Activated naive CD4-positive, alpha-beta T cell treated with anti-CD3 and anti-CD28 coated beads, Interleukin-2, amount 10 ng/mL, durations not matched to agents 7 days and 5 days (primary cell): Measurements from ENCODE around the gene CRELD1.
A peak's percentile ranks its signal among the peaks of the same experiment; 100 is the strongest.
"Not testable (repeated sequence)": the region's sequence is repeated elsewhere in the genome, so short reads cannot be mapped to it uniquely, and the experiment has no call there.

Experiments used
- CTCF ChIA-PET: fragments of 350-600 bp; sonication (Branson Sonifier 250); formaldehyde crosslinking; loops from one replicate; lab custom pipeline; 2021; ENCODE audit warnings: antibody characterized with exemption; lab: Charles Lee
- DNase-seq: peaks from one replicate; pipeline ENCODE4 v3.0.0-alpha.2; 2020
- H3K27ac Mint-ChIP-seq: one replicate; pipeline ENCODE4 v1.8.0; 2021; ENCODE audit warnings: mild to moderate bottlenecking, moderate library complexity, mixed read lengths
- H3K27me3 Mint-ChIP-seq: one replicate; pipeline ENCODE4 v1.8.0; 2021; ENCODE audit warnings: mild to moderate bottlenecking, mixed read lengths
- H3K36me3 Mint-ChIP-seq: one replicate; pipeline ENCODE4 v1.8.0; 2021; ENCODE audit warnings: mixed read lengths
- H3K4me1 Mint-ChIP-seq: one replicate; pipeline ENCODE4 v1.8.0; 2021; ENCODE audit warnings: mixed read lengths
- H3K4me3 Mint-ChIP-seq: one replicate; pipeline ENCODE4 v1.8.0; 2021; ENCODE audit warnings: mild to moderate bottlenecking, moderate library complexity, mixed read lengths
- H3K9me3 Mint-ChIP-seq: one replicate; pipeline ENCODE4 v1.8.0; 2021; ENCODE audit warnings: mixed read lengths

CRELD1 gene

DNA sequence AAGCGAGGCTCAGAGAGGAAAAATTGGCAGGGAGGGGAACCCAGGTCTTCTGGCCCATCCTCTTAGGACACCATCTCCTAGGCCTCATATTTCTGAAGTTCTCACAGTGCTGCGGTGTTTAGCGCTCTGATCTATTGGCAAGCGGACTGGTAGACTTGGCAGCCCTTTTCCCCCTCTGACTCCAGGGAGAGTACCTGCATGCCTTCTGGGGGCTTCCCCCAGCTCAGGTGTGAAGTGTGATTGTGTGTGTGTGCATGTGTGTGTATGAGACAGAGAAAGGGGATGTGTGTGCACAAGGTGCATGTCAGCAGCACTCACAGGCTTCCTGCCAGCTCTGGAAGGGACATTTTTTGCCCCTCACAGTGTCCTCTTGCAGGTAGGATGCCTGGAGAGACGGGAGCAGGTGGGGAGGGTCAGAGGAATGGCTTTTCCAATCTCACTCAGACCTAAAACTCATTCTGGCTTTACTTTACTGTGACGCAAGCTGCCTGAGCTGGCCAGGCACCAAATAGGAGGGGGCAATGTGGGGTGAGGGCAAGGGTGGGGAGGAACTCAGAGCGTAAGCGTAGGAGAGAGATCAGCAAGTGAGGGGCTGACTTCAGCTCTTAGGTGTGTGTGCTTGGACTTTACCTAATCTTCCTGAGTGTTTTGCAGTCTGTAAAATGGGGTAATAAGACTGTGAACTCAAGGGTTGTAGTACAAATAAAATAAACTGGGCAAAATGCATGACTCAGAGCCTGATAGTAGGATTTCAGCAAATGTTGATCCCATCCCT, 35.0 kb upstream of the CRELD1 start:
- Mint-ChIP-seq H3K27ac (no peak overlapping the region), H3K36me3 (peaks cover 16% of the 10 kb centered on the region), H3K4me3 (no peak overlapping the region), H3K27me3 (no peaks in the 10 kb centered on the region), H3K9me3 (no peaks in the 10 kb centered on the region), H3K4me1 (peaks cover 38% of the 10 kb centered on the region)
- no peak for DNase-seq
- CTCF ChIA-PET, result no interaction called here

DNA sequence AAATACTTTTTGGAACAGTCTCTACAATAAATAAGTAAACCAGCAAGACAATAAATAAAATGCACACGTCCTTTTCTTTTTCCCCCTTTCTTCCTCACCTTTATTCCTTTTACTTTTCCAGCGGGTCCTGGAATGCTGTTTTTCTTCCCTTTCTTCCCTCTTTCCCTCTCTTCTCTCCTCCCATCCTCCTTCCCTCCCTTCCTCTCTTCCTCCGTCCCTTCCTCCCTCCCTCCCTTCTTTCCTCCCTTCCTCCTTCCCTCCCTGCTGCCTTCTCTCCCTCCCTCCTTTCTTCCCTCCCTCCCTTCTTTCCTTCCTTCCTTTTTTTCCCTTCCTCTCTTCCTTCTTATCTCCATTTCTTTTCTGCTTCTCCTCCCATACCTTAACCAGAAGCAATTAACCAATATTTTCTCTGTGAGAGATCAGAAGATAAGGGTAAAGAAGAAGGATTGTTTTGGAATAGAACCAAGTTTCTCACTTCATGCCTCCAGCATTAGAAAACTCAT, 34.3 kb upstream of the CRELD1 start:
- Mint-ChIP-seq H3K4me1 (peaks cover 36% of the 10 kb centered on the region), H3K36me3 (peaks cover 10% of the 10 kb centered on the region), H3K27ac (no peak overlapping the region), H3K4me3 (no peak overlapping the region), H3K9me3 (no peaks in the 10 kb centered on the region), H3K27me3 (no peaks in the 10 kb centered on the region)
- CTCF ChIA-PET, result no interaction called here
- no peak for DNase-seq

DNA sequence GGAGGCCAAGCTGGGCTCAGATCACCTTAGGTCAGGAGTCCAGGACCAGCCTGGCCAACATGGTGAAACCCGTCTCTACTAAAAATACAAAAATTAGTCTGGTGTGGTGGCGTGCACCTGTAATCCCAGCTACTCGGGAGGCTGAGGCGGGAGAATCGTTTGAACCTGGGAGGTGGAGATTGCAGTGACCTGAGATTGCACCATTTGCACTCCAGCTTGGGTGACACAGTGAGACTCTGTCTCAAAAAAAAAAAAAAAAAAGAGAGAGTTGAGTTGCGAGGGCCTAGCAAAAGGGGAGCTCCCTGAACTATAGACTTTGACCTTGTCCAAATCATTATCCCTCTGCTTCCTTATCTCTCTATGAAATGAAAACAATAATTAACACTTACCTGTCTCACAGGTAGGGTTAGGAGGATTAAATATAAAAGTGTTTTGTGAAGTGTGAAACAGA, 32.6 kb upstream of the CRELD1 start:
- not testable (repeated sequence) for H3K9me3 Mint-ChIP-seq, H3K27me3 Mint-ChIP-seq, H3K4me3 Mint-ChIP-seq, H3K36me3 Mint-ChIP-seq, DNase-seq, H3K27ac Mint-ChIP-seq
- CTCF ChIA-PET, result interaction anchor here (0.7 to 1.8 kb wide), 2 partner anchors 10 to 12 kb away, joined by 4 read pairs; partner anchors contain the start of gene JAGN1
- peaks cover 30% of the 10 kb centered on the region for H3K4me1 Mint-ChIP-seq

DNA sequence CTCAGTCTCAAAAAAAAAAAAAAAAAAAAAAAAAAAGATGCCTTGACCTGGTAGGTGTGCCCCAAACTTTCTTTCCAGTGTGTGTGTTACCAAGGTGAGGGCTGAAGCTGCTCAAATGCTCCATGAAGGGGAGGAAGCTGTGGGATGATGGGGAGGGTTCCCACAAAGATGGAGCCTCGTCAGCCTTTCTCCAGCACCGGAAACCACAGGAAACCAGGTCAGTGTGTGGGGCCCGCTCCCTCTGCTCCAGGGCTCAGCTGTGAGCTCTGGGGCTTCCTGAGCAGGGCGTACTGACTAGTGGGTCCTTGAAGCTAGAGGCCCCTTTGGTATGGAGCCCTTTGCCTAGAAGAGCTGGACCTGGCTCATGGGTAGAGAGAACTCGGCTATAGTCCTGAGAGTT, 31.7 kb upstream of the CRELD1 start:
- Mint-ChIP-seq H3K27me3 (peaks cover 9% of the 10 kb centered on the region), H3K4me3 (no peak overlapping the region), H3K4me1 (peaks cover 30% of the 10 kb centered on the region), H3K9me3 (no peaks in the 10 kb centered on the region), H3K36me3 (peaks cover 1% of the 10 kb centered on the region), H3K27ac (peak overlapping the region; percentile 19)
- CTCF ChIA-PET, result interaction anchor here (0.7 to 2.0 kb wide), 6 partner anchors 11 to 178 kb away, joined by 3 to 9 read pairs (median 4); partner anchors contain the start of genes IL17RC and JAGN1
- peak; percentile 41 for DNase-seq

DNA sequence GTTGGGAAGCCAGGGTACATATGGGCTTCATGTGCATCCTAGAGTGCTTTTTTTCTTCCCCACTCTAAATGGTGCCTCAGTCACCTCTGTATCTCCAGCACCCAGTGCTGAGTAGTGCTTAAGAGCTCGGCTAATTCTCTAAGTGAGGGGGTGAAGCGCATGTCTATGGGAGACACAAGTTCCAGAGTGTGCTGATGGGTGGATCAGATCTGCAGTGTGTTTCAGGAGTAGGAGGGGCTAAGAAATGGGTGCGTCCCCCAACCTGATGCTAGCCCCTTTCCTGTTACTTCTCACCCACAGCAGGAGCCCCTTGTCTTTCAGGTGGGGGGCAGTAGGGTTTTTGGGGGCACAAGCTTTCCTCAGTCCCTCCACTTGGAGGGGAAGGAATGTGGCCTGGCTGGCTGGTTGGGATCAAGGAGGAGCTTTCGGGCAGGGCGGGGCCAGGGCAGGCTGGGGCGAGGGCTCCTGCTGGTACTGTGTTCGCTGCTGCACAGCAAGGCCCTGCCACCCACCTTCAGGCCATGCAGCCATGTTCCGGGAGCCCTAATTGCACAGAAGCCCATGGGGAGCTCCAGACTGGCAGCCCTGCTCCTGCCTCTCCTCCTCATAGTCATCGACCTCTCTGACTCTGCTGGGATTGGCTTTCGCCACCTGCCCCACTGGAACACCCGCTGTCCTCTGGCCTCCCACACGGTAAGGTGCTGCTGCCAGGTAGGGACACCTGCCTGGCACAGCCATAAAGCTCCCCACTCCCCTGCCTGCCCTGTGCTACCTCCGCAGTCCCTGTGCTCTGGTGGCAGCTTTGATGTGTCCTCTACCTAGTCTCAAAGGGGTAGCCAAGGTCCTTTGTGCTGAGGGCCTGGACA, 31.0 kb upstream of the CRELD1 start, which contains the start of gene IL17RE:
TSS of gene IL17RE (plus strand) at position 477 of the 866 bp plus-strand sequence. CDS start at position 562, 85 bp downstream.
- H3K27ac Mint-ChIP-seq, result peak within 1 kb of the TSS; percentile 19
- H3K36me3 Mint-ChIP-seq, result peaks cover 1% of the 10 kb centered on the region
- CTCF ChIA-PET, result interaction anchor here (0.7 to 2.0 kb wide), 8 partner anchors 11 to 432 kb away, joined by 3 to 9 read pairs (median 4); partner anchors contain the start of genes IL17RC and JAGN1
- H3K4me1 Mint-ChIP-seq, result peaks cover 30% of the 10 kb centered on the region
- peaks cover 9% of the 10 kb centered on the region for H3K27me3 Mint-ChIP-seq
- H3K9me3 Mint-ChIP-seq, result no peaks in the 10 kb centered on the region
- no peak for DNase-seq
- H3K4me3 Mint-ChIP-seq, result no peak within 1 kb of the TSS

DNA sequence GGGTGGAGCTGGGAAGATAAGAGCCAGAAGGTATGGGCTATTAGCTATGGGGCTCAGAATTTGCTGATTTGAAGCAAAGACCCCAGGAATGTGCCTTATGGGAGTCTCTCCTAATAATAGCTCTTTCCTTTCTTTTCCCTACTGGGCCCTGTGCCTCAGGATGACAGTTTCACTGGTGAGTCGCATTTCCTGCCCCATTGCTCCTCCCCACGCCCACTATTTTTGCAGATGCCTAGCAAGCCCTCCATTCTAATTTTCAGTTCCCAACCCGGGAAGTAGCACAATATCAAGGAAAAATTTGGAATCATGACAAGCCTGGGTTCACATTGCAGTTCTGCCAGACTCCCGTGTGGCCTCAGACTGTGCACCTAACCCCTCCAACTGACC, 30.4 kb upstream of the CRELD1 start:
- Mint-ChIP-seq H3K9me3 (no peaks in the 10 kb centered on the region), H3K27me3 (peaks cover 9% of the 10 kb centered on the region), H3K4me3 (no peak overlapping the region), H3K36me3 (no peaks in the 10 kb centered on the region), H3K27ac (no peak overlapping the region), H3K4me1 (peaks cover 30% of the 10 kb centered on the region)
- CTCF ChIA-PET, result interaction anchor here (0.9 to 2.0 kb wide), 4 partner anchors 10 to 432 kb away, joined by 3 to 9 read pairs (median 4); partner anchors contain the start of gene IL17RC
- DNase-seq, result no peak

DNA sequence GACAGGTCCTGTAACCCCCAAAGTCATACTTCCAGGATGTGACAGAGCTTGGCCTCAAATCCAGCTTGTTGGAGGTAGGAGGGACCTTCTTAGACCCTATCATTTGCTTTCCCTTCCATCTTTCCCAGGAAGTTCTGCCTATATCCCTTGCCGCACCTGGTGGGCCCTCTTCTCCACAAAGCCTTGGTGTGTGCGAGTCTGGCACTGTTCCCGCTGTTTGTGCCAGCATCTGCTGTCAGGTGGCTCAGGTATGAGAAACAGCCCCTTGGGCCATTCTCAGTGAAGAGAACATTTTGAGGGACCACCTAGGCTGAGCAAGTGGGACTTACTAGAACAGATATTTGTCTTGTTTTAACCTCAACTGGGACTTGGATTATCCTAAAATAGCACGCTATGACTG, 29.7 kb upstream of the CRELD1 start:
- H3K4me1 Mint-ChIP-seq, result peaks cover 30% of the 10 kb centered on the region
- no peaks in the 10 kb centered on the region for H3K9me3 Mint-ChIP-seq
- H3K4me3 Mint-ChIP-seq, result no peak overlapping the region
- H3K36me3 Mint-ChIP-seq, result no peaks in the 10 kb centered on the region
- peaks cover 9% of the 10 kb centered on the region for H3K27me3 Mint-ChIP-seq
- no peak for DNase-seq
- CTCF ChIA-PET, result no interaction called here
- no peak overlapping the region for H3K27ac Mint-ChIP-seq

DNA sequence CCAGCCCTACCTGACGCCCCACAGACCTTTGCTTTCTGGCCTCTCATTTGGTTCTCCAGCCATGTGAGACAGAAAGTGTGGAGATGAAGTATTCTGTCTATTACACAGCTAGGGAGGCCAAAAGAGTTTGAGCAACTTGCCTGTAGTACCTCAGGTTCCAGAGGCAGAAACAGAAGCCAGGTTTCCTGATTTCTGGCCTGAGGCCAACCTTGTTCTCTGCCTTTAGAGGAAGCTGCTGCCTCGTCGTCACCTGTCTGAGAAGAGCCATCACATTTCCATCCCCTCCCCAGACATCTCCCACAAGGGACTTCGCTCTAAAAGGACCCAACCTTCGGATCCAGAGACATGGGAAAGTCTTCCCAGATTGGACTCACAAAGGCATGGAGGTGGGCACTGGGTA, 27.2 kb upstream of the CRELD1 start:
- no peak for DNase-seq
- Mint-ChIP-seq H3K9me3 (no peaks in the 10 kb centered on the region), H3K27me3 (peaks cover 14% of the 10 kb centered on the region), H3K4me1 (peaks cover 26% of the 10 kb centered on the region), H3K36me3 (no peaks in the 10 kb centered on the region), H3K4me3 (no peak overlapping the region), H3K27ac (no peak overlapping the region)
- CTCF ChIA-PET, result no interaction called here

DNA sequence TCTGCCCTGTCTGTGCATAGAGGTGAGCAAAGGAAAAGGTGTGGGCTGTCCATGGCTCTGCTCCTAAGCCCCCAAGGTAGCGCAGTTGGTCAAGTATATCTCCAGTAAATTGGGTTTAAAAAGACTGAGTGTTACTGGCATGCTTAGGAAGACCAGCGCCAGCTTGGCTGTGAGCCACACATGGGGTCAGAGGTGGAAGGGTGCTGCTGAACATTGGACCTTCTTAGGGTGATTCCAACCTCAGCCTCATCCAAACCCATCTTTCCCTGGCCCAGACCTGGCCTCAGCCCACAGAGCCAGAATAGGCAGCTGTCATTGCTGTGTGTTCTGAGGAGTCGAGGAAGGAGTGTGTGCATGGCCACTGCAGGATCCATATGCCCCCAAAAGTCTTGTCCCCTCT, 25.3 kb upstream of the CRELD1 start:
- Mint-ChIP-seq H3K9me3 (no peaks in the 10 kb centered on the region), H3K27me3 (peaks cover 17% of the 10 kb centered on the region), H3K27ac (no peak overlapping the region), H3K36me3 (no peaks in the 10 kb centered on the region), H3K4me3 (no peak overlapping the region), H3K4me1 (peaks cover 8% of the 10 kb centered on the region)
- CTCF ChIA-PET, result interaction anchor here (0.9 kb wide), 1 partner anchor 81 kb away, joined by 3 read pairs; no protein-coding TSS in a partner anchor
- no peak for DNase-seq

DNA sequence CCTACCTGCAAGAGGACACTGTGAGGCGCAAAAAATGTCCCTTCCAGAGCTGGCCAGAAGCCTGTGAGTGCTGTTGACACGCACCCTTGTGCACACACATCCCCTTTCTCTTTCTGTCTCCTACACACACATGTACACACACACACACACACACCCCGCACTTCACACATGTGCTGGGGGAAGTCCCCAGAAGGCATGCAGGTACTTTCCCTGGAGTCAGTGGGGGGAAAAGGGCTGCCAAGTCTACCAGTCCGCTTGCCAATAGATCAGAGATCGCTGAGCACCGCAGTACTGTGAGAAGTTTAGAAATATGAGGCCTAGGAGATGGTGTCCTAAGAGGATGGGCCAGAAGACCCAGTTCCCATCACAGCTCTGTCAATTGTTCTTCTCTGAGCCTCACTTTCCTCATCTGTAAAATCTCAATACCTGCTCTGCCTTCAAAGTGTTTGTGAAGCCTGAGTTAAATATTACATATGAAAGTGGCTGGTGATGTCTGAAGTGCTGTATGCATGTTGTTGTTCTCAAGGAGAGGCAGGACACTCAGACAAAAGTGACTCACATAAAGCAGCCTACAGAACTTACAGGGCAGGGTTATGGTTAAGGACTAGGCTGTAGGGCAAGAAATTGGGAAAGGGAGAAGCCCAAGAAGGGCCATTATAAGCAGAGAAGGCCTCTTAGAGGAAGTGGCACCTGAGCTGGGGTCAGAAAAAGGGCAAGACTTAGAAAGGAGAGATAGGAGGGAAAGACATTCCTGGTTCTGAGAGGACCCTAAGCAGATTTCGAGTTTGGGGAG, 24.2 kb upstream of the CRELD1 start:
- Mint-ChIP-seq H3K27ac (no peak overlapping the region), H3K4me3 (no peak overlapping the region), H3K9me3 (no peaks in the 10 kb centered on the region), H3K36me3 (no peaks in the 10 kb centered on the region), H3K27me3 (peaks cover 28% of the 10 kb centered on the region), H3K4me1 (no peaks in the 10 kb centered on the region)
- CTCF ChIA-PET, result no interaction called here
- no peak for DNase-seq

DNA sequence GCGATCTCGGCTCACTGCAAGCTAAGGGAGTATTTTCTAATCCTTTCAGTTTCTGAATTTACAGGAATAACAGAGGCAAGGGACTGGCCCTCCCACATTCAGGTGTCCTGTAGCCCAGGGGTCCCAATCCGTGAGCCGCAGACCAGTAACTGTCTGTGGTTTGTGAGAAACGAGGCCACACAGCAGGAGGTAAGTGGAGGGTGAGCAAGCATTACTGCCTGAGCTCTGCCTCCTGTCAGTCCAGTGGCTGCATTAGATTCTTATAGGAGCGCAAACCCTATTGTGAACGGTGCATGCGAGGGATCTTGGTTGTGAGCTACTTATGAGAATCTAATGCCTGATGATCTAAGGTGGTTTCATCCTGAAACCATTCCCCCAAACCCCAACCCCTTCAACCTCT, 21.8 kb upstream of the CRELD1 start:
- H3K4me3 Mint-ChIP-seq, result no peak overlapping the region
- no peak overlapping the region for H3K27ac Mint-ChIP-seq
- CTCF ChIA-PET, result no interaction called here

DNA sequence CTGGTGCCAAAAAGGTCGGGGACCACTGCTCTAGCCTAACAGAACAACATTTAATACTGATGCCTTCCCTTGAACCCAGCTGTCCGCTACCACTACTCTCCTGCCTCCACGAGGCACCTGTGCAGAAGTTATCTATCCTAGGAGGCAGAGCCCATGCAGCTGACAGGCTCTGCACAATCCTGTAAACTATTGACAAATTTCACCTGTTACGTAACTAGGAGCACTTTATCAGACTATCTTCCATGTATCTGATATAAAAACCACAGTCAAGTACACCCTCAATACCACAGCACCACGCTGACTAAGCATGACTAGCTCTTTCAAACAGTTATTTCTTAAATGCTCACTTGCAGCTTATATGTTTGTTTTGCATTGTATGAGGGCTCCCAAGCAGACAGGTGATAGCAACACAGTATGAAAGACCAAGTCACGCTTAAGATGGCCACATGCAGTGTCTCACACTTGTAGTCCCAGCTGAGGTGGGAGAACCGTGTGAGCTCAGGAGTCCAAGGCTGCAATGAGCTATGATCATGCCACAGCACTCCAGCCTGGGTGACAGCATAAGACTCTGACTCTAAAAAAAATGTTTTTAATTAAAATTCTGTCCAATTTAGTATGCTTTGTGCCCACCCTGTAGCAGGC, 21.2 kb upstream of the CRELD1 start:
- CTCF ChIA-PET, result interaction anchor here (2.2 kb wide), 1 partner anchor 19 kb away, joined by 15 read pairs; no protein-coding TSS in a partner anchor
- Mint-ChIP-seq H3K9me3 (no peaks in the 10 kb centered on the region), H3K36me3 (no peaks in the 10 kb centered on the region), H3K4me1 (peaks cover 16% of the 10 kb centered on the region), H3K27ac (no peak overlapping the region), H3K4me3 (no peak overlapping the region), H3K27me3 (peaks cover 45% of the 10 kb centered on the region)
- DNase-seq, result no peak

More for the DNA sequence above, 21.8 kb upstream of the CRELD1 start:
- Mint-ChIP-seq H3K4me1 (peaks cover 16% of the 10 kb centered on the region), H3K36me3 (no peaks in the 10 kb centered on the region), H3K9me3 (no peaks in the 10 kb centered on the region), H3K27me3 (peaks cover 39% of the 10 kb centered on the region)
- no peak for DNase-seq

DNA sequence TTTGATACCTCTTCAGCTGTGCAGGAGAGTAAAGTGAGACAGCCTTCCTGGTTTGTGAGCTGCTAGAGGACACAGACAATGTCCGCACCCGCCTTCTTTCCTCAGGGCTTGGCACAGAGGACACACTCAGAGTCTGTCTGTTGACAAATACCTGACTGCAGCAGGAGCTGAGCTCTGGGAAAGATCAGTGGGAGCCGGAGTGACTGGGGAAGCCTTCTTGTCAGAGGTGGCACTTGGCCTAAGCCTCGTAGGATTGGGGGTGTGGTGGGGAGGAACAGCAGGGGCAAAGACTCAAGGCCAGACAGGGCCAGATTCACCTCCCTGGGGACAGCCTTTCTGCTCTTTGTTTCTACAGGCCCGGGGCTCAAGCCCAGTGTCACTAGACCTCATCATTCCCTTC, 20.0 kb upstream of the CRELD1 start:
- H3K9me3 Mint-ChIP-seq, result no peaks in the 10 kb centered on the region
- DNase-seq, result no peak
- H3K36me3 Mint-ChIP-seq, result no peaks in the 10 kb centered on the region
- H3K27ac Mint-ChIP-seq, result no peak overlapping the region
- H3K4me3 Mint-ChIP-seq, result no peak overlapping the region
- CTCF ChIA-PET, result interaction anchor here (0.7 to 2.2 kb wide), 3 partner anchors 10 to 69 kb away, joined by 3 to 15 read pairs (median 4); partner anchors contain the start of gene RPUSD3
- H3K27me3 Mint-ChIP-seq, result peaks cover 50% of the 10 kb centered on the region
- peaks cover 16% of the 10 kb centered on the region for H3K4me1 Mint-ChIP-seq
